GM18907 (cell line): ENCODE measurements around the gene CYP2C19.
"Not testable (repeated sequence)": the region's sequence is repeated elsewhere in the genome, so short reads cannot be mapped to it uniquely, and the experiment has no call there.

Source experiments
- ATAC-seq: cut with Tn5 transposase; IDR thresholded peaks from one replicate; pipeline ENCODE4 v1.9.1; 2021; ENCODE audit warnings: mild to moderate bottlenecking, moderate library complexity; ENCODE audit not compliant: unreplicated experiment

CYP2C19 gene

DNA sequence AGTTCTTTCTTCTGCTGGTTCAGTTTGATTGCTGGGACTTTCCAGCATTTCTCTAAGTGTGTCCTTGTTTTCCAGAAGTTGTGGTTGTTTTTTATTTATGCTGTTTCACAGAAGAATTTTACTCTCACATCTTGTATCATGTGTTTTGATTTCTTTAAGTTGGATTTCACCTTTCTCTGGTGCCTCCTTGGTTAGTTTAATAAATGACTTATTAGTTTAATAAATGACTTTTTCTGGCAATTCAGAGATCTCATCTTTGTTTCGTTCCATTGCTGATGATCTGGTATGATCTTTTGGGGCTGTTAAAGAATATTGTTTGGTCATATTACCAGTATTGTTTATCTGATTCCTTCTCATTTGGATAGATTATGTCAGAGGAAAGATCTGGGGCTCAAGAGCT lies 116.2 kb downstream of the CYP2C19 start:
- ATAC-seq = peak; percentile 54

GRCh38 chr10:94879214-94879613 lies 116.7 kb downstream of the CYP2C19 start:
- peak; percentile 57 for ATAC-seq

DNA sequence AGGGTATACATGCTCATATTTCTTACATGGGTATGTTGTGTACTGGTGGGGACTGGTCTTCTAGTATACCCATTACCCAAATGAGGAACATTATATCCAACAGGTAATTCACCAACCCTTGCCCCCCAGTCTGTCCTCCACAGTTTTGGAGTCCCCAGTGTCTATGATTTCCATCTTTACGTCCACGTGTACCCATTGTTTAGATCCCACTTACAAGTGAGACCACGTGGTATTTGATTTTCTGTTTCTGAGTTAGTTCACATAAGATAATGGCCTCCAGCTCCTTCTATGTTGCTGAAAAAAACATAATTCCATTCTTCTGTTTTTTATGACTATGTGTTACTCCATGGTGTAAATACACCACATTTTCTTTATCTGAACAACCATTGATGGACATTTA lies 126.6 kb downstream of the CYP2C19 start:
- ATAC-seq = no peak

DNA sequence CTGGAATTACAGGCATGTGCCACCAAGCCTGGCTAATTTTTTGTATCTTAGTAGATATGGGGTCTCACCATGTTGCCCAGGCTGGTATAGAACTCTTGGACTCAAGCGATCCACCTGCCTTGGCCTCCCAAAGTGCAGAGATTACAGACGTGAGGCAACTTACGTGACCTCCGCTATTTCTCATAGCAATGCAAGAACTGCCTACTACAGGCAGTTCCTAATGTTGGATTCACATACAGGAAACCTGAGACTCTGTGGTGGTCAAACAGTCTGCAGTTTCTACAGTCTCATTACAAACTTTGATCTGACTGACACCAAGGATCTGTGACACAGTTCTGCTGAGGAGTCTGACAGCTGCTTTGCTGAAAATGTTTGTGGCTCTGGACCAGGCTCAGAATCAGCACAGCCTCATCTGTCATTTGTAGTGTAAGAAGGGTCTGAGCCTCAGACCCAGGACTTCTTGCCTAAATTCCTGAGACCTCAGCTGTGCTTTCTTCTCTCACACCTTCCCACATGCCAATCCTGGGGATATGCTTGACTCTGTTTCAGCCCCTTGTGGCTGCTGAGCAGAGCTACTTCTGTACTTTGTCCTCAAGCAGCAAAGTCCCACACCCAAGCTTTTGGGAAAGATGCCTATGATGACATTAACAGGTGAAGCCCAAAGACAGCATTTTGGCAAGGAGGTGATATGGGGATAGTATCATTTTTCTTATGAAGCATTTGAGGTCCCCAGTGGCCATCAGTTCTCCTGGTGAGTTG lies 128.0 kb downstream of the CYP2C19 start:
- no peak for ATAC-seq

DNA sequence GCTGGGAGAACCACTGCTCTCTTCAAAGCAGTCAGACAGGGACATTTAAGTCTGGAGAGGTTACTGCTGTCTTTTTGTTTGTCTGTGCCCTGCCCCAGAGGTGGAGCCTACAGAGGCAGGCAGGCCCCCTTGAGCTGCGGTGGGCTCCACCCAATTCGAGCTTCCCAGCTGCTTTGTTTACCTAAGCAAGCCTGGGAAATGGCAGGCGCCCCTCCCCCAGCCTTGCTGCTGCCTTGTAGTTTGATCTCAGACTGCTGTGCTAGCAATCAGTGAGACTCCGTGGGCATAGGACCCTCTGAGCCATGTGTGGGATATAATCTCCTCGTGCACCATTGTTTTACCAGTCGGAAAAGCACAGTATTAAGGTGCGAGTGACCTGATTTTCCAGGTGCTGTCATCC lies 135.9 kb downstream of the CYP2C19 start:
- not testable (repeated sequence) for ATAC-seq

GRCh38 chr10:94902080-94902479 lies 139.6 kb downstream of the CYP2C19 start:
- peak; percentile 13 for ATAC-seq

DNA sequence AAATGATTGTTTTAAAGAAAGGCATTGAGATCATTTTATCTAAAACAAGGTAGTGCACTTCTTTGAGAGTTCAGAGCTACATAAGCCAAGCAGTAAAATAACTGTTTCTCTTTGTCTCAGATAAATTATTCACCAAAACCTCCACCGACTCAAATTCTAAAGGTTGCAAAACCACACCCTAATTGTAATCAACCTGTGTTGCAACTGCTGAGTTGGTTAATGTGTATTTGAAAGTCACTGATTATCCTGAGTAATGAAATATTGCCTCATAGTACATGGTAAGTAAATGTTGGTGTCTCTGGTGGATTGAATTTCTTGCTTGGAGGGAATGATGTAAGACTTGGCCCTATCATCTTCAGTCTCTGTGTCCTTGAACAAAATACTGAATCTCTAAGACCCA lies 140.1 kb downstream of the CYP2C19 start:
- ATAC-seq = peak; percentile 93
